ENCODE data around the gene IL24. TPM values are rescaled to one million over a fixed set of nuclear protein-coding genes. Genes with fewer than 3 reads are reported as not detected.

IL24 gene
- total and polyA plus RNA-seq, 10 of the 15 experiments (the other 5 are each of a cell fraction or from before 2014, with no cell fraction given): 0.05 to 19.8 (median 0.35) TPM; not detected in 1

DNA sequence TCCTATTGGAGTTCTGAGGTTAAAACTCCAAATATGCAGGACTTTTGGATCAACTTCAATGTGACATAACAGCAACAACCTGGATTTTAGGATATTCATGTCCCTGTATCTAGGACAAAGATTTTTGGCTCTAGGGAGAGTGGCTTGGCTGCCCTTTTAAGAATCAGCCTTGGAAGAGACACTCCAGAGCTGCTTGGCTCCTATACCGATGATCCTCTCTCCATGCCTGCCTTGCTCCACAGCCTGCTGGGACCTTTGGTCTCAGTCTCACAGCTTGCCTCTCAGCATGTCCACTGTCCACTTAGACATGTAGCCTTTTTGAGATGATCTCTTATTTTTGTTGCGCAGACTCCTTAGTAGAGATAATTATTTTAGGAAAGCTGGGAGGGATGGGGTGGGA, 29.0 kb downstream of the IL24 start:
- no peaks in the 10 kb centered on the region for H4K20me1 ChIP-seq (ENCODE audit: control insufficient read depth, insufficient read depth)
- peaks cover 31% of the 10 kb centered on the region for H3K79me2 ChIP-seq (ENCODE audit: control insufficient read depth, insufficient read depth, low read length)
- BruUV-seq (replicated peaks): no TSS peak
- ChIA-PET POLR2A (interaction anchor here (0.6 to 13.3 kb wide), 7 partner anchors 9 to 901 kb away, joined by 3 to 222 read pairs (median 5); partner anchors contain the start of gene FCMR), CTCF (interaction anchor here (0.9 to 13.5 kb wide), 8 partner anchors 9 to 200 kb away, joined by 3 to 643 read pairs (median 8); partner anchors contain the start of gene FCMR), RAD21 (ENCODE audit: unreplicated experiment) (interaction anchor here (0.7 to 13.5 kb wide), 5 partner anchors 9 to 54 kb away, joined by 3 to 371 read pairs (median 6); partner anchors contain the start of gene FCMR), SMC1A (ENCODE audit: uncharacterized antibody, unreplicated experiment) (interaction anchor here (1.4 to 4.3 kb wide), 8 partner anchors 13 to 263 kb away, joined by 3 to 41 read pairs (median 4); no protein-coding TSS in a partner anchor)
- no peak overlapping the region for H3K4me2 ChIP-seq (ENCODE audit: control insufficient read depth, insufficient read depth)
- WGBS (ENCODE audit: insufficient coverage, insufficient replicate concordance, low lambda C conversion rate, missing lambda C conversion rate): 100% methylated on average over 2 of the region's 2 CpGs
- peaks cover 62% of the 10 kb centered on the region for H3K4me1 ChIP-seq (ENCODE audit: control insufficient read depth, insufficient read depth, low read length)
- intact Hi-C loops (cut with micrococcal nuclease; ENCODE audit: unreplicated experiment): no loop called here
- no peak overlapping the region for H2AFZ ChIP-seq (ENCODE audit: control insufficient read depth, low read depth, low read length)
- no peak for DNase-seq (ENCODE audit: low read depth, low spot score)
- ATAC-seq: no peak
- no peak overlapping the region for H3K27ac ChIP-seq (ENCODE audit: control insufficient read depth, insufficient read depth)
- no peaks in the 10 kb centered on the region for H3K9me3 ChIP-seq (replicated peaks; ENCODE audit: control insufficient read depth, insufficient read depth, low read length)
- H3K9ac ChIP-seq (ENCODE audit: control insufficient read depth, insufficient read depth, low read length): no peak overlapping the region
- no peak for TF ChIP-seq NBN (IDR thresholded peaks at IDR 0.05)
- no peak for TF ChIP-seq EP300 (IDR thresholded peaks at IDR 0.05; ENCODE audit: borderline replicate concordance in 1 of 2, control insufficient read depth in 1 of 2, low read depth in 2 of 2, low read length in 2 of 2)
- no peak for TF ChIP-seq MYC (IDR thresholded peaks at IDR 0.05; ENCODE audit: insufficient read depth, insufficient read length, insufficient replicate concordance, low read length, severe bottlenecking)
- TF ChIP-seq, protein P1, sequence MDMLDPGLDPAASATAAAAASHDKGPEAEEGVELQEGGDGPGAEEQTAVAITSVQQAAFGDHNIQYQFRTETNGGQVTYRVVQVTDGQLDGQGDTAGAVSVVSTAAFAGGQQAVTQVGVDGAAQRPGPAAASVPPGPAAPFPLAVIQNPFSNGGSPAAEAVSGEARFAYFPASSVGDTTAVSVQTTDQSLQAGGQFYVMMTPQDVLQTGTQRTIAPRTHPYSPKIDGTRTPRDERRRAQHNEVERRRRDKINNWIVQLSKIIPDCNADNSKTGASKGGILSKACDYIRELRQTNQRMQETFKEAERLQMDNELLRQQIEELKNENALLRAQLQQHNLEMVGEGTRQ (IDR thresholded peaks at IDR 0.05; ENCODE audit: borderline replicate concordance, low read depth, low read length): no peak
- in situ Hi-C loops (cut with MboI): loop anchor here (10.0 kb wide), 1 partner anchor 409 kb away; no protein-coding TSS in a partner anchor
- FAIRE-seq: no peak
- H3K36me3 ChIP-seq (ENCODE audit: control insufficient read depth in 2 of 2, insufficient read depth in 2 of 2, low read length in 1 of 2): no peaks in the 10 kb centered on the region
- H3K4me3 ChIP-seq: no peak overlapping the region
- no peaks in the 10 kb centered on the region for H3K27me3 ChIP-seq (replicated peaks in 1 of 2; ENCODE audit: control insufficient read depth in 2 of 2, insufficient read depth in 2 of 2, low read length in 1 of 2)
